Nephron progenitor cell (in vitro differentiated cells): ENCODE data around the gene PBRM1.

ENCODE experiments used
- DNase-seq: peaks from one replicate; pipeline ENCODE4 v3.0.0; 2021
- H3K27ac Mint-ChIP-seq: 2 replicates; pipeline ENCODE4 v1.8.0; 2021; ENCODE audit warnings: mild to moderate bottlenecking, moderate library complexity, mixed read lengths
- H3K27me3 Mint-ChIP-seq: 2 replicates; pipeline ENCODE4 v1.8.0; 2021; ENCODE audit warnings: mild to moderate bottlenecking, low read depth, mixed read lengths; ENCODE audit not compliant: poor library complexity
- H3K36me3 Mint-ChIP-seq: 2 replicates; pipeline ENCODE4 v1.8.0; 2021; ENCODE audit warnings: low read depth, mixed read lengths
- H3K4me1 Mint-ChIP-seq: 2 replicates; pipeline ENCODE4 v1.8.0; 2021; ENCODE audit warnings: mixed read lengths
- H3K4me3 Mint-ChIP-seq: 2 replicates; pipeline ENCODE4 v1.8.0; 2021; ENCODE audit warnings: mild to moderate bottlenecking, moderate library complexity, mixed read lengths
- H3K9me3 Mint-ChIP-seq: 2 replicates; pipeline ENCODE4 v1.8.0; 2021; ENCODE audit warnings: mild to moderate bottlenecking, moderate library complexity, mixed read lengths
- TF ChIP-seq, protein P1 (sequence below): fragments of 200-600 bp; sonication (generic); IDR thresholded peaks from 2 replicates; pipeline ENCODE4 v1.5.0; 2021; ENCODE audit warnings: antibody characterized with exemption

PBRM1 gene

DNA sequence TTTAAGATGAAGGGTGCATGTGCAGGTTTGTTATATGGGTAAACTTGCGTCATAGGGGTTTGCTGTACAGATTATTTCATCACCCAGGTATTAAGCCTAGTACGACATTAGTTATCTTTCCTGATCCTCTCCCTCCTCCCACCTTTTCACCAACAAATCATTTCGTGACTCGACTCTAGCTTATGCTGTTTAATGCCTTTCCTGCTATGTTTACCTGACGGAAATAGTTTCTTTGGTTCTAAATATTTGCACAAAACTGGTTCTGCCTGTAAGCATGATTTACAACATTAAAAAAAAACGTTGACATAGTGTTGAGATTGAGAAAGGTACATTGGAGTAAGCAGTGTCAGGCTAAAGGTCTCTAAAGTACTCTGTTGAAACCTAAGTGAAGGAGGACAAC lies 2.6 kb upstream of the PBRM1 start:
- H3K4me1 Mint-ChIP-seq: peaks cover 46% of the 10 kb centered on the region
- H3K9me3 Mint-ChIP-seq: no peaks in the 10 kb centered on the region
- DNase-seq: no peak
- peaks cover 55% of the 10 kb centered on the region for H3K36me3 Mint-ChIP-seq
- H3K27ac Mint-ChIP-seq: no peak overlapping the region
- no peaks in the 10 kb centered on the region for H3K27me3 Mint-ChIP-seq
- TF ChIP-seq, protein P1, sequence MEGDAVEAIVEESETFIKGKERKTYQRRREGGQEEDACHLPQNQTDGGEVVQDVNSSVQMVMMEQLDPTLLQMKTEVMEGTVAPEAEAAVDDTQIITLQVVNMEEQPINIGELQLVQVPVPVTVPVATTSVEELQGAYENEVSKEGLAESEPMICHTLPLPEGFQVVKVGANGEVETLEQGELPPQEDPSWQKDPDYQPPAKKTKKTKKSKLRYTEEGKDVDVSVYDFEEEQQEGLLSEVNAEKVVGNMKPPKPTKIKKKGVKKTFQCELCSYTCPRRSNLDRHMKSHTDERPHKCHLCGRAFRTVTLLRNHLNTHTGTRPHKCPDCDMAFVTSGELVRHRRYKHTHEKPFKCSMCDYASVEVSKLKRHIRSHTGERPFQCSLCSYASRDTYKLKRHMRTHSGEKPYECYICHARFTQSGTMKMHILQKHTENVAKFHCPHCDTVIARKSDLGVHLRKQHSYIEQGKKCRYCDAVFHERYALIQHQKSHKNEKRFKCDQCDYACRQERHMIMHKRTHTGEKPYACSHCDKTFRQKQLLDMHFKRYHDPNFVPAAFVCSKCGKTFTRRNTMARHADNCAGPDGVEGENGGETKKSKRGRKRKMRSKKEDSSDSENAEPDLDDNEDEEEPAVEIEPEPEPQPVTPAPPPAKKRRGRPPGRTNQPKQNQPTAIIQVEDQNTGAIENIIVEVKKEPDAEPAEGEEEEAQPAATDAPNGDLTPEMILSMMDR: no peak
- H3K4me3 Mint-ChIP-seq: peak overlapping the region; percentile 65

DNA sequence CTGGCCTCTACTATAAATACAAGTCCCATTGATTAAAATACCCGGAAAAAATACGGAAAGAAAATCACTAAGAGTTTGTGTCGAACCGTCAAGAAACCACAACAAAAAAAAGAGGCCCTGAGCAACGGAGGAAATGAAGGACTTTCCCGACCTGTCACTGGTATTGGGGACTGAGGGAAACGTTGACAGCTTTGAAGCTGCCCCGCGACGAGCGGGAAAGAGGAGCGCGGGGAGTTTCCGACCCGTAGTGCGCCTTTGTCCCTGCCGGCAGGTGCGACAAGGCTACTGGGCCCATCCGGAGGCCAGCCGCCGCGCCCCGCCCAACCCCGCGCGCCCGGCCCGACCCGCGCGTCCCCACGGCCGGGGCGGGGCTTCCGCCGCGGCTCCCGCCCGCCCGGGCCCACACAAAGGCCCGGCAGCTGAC lies 416 bp downstream of the PBRM1 start:
- TF ChIP-seq, protein P1: no peak
- peak overlapping the region; percentile 95 for H3K27ac Mint-ChIP-seq
- peak overlapping the region; percentile 95 for H3K4me3 Mint-ChIP-seq
- H3K36me3 Mint-ChIP-seq: peaks cover 43% of the 10 kb centered on the region
- peak; percentile 78 for DNase-seq
- H3K9me3 Mint-ChIP-seq: no peaks in the 10 kb centered on the region
- H3K27me3 Mint-ChIP-seq: no peaks in the 10 kb centered on the region
- H3K4me1 Mint-ChIP-seq: peaks cover 66% of the 10 kb centered on the region

DNA sequence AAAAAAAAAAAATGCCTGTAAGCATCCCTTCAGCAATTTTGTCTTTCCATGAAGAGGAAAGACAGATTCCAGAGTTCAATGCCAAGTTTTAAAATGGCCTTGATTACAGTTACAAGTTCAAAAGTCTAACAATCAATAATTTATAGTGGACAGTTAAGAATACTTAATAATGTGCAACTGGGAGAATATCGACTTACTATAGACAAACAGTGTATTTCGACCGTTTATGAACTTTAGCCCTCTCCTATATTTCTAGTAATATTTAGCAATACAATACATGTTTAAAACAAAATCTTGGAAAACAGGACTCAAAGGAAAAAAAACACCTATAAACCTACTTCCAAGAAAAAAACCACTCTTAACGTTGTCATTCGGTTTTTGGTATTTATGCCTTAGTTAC lies 1.5 kb downstream of the PBRM1 start:
- no peaks in the 10 kb centered on the region for H3K9me3 Mint-ChIP-seq
- H3K36me3 Mint-ChIP-seq: peaks cover 43% of the 10 kb centered on the region
- TF ChIP-seq, protein P1: no peak
- H3K27ac Mint-ChIP-seq: peak overlapping the region; percentile 28
- DNase-seq: no peak
- peaks cover 66% of the 10 kb centered on the region for H3K4me1 Mint-ChIP-seq
- H3K4me3 Mint-ChIP-seq: peak overlapping the region; percentile 95
- H3K27me3 Mint-ChIP-seq: no peaks in the 10 kb centered on the region

DNA sequence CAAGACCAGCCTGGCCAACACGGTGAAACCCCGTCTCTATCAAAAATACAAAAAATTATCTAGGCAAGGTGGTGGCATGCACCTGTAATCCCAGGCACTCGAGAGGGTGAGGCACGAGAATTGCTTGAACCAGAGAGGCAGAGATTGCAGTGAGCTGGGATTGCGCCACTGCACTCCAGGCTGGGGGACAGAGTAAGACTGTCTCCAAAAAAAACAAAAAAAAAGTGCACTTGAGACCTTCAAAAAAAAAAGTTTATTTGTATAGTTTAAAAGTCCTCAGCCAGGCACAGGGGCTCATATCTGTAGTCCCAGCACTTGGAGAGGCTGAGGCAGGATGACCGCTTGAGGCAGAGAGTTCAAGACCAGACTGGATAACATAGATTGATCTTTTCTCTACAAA lies 2.1 kb downstream of the PBRM1 start:
- no peaks in the 10 kb centered on the region for H3K27me3 Mint-ChIP-seq
- H3K4me1 Mint-ChIP-seq: peaks cover 62% of the 10 kb centered on the region
- no peaks in the 10 kb centered on the region for H3K9me3 Mint-ChIP-seq
- peak overlapping the region; percentile 51 for H3K27ac Mint-ChIP-seq
- peaks cover 43% of the 10 kb centered on the region for H3K36me3 Mint-ChIP-seq
- TF ChIP-seq, protein P1: no peak
- peak overlapping the region; percentile 95 for H3K4me3 Mint-ChIP-seq
- DNase-seq: no peak

DNA sequence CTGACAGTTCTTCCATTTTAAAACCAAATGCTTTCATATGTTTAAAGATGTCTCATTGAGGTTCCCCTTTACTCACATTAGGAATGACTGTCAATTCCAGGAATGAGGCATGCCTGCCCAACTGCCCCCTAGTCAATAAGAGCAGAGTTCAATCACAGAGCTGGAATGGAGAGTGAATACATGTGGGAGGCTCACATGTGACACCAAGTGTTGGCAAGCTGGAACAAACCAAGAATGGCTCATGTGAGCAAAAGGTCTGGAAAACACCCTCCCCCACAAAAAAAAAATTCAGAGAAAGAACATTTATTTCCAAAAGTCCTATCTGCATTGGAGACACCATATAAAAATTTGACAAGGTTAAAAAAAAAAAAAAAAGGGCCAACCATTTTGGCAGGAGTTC lies 3.7 kb downstream of the PBRM1 start:
- Mint-ChIP-seq H3K36me3 (peaks cover 41% of the 10 kb centered on the region), H3K4me3 (peak overlapping the region; percentile 48), H3K9me3 (no peaks in the 10 kb centered on the region), H3K4me1 (peaks cover 47% of the 10 kb centered on the region), H3K27ac (peak overlapping the region; percentile 36), H3K27me3 (no peaks in the 10 kb centered on the region)
- DNase-seq: no peak
- TF ChIP-seq, protein P1: no peak

DNA sequence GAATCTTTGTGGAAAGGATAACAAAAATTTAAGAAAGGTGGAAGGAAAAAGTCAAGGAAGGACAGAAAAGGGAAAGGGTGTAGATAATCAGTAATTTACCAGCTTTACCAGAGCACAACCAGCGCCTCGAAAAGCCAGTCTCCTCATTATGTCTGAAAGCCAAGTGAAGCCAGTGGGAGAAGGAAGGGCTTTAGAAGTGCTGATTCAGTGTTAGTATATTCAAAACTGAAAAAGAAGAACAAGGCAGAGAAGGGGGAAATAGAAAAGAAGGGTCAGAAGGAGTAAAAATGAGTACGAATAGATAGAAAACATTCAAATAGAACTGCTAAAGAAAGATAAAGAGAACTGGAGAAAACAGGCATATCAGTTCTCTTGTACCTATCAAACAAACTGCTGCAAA lies 4.1 kb downstream of the PBRM1 start:
- no peak for DNase-seq
- peak overlapping the region; percentile 8 for H3K27ac Mint-ChIP-seq
- TF ChIP-seq, protein P1: no peak
- H3K36me3 Mint-ChIP-seq: peaks cover 44% of the 10 kb centered on the region
- no peak overlapping the region for H3K4me3 Mint-ChIP-seq
- H3K27me3 Mint-ChIP-seq: no peaks in the 10 kb centered on the region
- peaks cover 43% of the 10 kb centered on the region for H3K4me1 Mint-ChIP-seq
- H3K9me3 Mint-ChIP-seq: no peaks in the 10 kb centered on the region
